Activated naive CD8-positive, alpha-beta T cell treated with anti-CD3 and anti-CD28 coated beads, Interleukin-2, amount 50 U/mL, for 16 hours (primary cell): ENCODE data around the gene ENAH.

ENCODE experiments used
- DNase-seq: peaks from one replicate; pipeline ENCODE4 v3.0.0-alpha.2; 2020; ENCODE audit warnings: low read depth, low spot score

ENAH gene

DNA sequence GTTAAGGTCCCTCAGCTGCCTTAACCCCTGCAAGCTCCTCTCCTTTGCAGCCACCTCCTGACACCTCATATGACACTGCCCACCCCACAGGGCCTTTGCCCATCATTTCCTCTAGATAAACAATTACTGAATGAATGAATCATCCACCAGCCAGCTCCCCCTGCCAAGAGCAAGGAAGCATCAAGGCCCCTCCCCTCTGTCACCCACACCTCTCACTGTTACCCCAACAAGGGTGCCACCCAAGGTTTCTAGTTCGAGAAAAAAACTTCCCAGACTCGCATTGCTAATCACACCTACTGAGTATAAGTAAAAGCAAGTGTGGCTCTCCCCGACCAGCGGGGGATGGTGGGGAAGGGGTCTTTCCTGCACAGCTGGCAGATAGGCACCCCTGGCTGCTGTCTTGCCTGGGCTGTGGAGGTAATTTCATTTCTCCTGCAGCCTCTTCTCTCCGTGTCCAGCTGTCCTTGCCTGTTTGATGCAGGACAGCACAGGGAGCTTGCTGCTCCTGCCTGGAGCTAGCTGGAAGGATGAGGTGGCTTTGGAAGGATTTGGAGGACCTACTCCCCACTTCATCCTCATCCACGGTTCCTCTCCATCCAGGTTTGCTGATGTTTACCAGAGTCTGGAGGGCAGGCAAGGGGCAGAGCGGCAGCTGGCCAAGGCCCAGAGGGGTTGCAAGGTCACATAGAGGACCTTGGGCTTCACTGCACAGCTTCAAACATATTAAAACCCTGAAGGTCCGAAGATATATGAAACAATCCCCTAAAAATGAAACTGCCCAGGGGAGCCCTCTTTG lies 192.0 kb downstream of the ENAH start:
- peak; percentile 20 for DNase-seq

DNA sequence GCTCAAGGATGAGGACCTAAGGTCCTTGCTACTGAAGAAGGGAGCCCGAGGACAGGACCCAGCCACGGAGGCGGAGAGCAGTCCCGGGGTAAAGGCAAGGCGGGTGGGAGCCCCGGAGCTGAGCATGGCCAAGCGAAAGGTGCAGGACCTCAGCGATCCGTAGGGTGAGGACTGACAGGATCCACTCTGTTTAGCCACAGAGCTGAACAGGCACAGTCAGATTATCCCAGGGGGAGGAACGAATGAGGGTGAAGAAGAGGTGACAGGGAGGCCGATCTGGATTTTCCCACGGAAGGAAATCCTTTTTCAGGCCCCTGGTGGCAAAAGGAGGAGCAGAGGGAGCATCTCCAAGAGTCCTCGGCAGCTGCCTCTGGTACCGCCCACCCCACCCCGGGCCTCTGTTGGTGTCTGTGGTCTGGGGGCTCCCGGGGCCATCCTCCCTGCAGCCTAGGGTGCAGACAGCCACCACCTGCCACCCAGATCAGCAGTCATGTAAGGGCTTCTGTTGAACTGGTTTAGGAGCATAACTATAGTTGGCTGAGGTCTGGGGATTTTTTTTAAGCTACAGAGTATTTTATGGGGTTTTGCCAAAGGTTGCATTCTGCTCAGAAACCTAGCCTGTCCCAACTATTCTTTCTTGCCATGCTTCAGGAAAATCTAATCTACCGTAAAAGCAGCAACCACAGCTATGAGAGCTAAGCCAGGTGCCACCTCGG lies 192.7 kb downstream of the ENAH start:
- DNase-seq, result no peak

- no peak for DNase-seq
Measured at GRCh38 chr1:225458222-225458631, 194.7 kb downstream of the ENAH start.

DNA sequence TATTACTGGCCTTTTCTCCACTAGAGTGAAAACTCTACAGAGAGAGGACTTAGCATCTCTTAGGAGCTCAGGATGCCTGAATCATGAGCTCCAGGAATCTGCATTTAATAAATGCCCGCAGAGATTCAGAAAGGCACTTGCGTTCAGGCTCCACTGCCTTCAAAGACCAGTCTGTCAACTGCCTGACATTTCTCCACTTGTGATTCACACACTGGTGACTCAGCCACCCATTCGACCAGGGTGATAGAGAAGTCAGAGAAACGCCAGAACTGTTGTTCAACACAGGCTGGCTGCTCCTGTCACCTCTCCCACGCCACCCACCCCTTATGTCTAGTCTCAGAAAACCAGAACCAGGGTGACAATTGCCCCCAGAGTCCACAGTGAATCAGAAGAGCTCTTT lies 198.2 kb downstream of the ENAH start:
- peak; percentile 79 for DNase-seq

GRCh38 chr1:225453797-225454648 lies 198.9 kb downstream of the ENAH start:
- no peak for DNase-seq

- DNase-seq, result no peak
Measured at GRCh38 chr1:225451840-225452515, 200.9 kb downstream of the ENAH start.

GRCh38 chr1:225451340-225451739 lies 201.6 kb downstream of the ENAH start:
- DNase-seq, result no peak

- no peak for DNase-seq
Measured at GRCh38 chr1:225450491-225451191, 202.3 kb downstream of the ENAH start.

DNA sequence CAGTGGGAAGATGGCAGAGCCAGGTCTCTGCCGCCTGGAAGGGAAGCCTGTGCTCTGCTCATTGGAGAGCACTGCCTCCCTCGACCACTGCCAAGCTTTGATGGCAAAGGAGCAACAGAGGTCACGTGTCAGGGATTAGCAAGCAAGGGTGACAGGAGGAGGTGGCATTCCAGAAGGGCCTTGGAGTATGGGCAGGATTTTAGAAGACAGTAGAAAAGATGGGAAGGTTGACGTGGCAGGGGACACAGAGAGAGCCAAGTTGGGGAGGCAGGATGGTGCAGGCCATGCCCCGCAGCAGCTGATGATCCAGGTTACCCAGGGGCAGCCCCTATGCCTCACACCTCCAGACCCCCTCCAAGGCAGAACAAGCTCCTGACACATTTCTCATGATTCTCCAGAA lies 203.1 kb downstream of the ENAH start:
- no peak for DNase-seq

- no peak for DNase-seq
Measured at GRCh38 chr1:225449261-225449660, 203.7 kb downstream of the ENAH start.

DNA sequence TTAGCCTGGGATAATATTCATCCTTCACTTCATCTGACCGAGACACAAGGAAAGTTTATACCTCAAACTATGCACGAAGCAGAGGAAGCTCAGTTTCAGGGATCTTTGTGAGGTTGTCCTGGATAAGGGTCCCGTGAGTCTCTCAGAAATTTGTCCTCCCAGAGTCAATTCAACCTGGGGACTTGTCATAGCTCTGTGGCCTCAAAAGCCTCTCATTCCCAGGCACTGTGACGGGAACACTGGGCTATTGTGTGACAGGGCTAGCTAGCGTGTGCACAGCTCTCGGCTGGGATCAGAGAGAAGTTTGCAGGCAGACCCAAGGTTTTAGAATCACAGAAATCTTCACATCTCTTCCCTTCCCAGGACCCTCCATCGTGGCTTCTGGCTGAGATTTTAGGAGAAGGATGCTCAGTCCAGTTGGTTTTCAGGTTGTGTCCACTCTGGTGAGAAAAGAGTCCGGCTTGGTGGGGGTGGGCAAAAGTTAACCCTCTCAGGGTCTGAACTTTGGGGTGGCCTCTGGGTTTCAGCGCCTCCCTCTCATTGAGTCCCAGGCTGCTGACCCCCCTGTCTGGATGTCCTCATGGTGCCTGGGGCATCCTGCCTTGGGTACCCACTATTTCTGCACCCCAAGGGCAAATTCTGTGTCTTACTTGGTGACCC lies 204.6 kb downstream of the ENAH start:
- no peak for DNase-seq

- no peak for DNase-seq
Measured at GRCh38 chr1:225447650-225448089, 205.3 kb downstream of the ENAH start.

DNA sequence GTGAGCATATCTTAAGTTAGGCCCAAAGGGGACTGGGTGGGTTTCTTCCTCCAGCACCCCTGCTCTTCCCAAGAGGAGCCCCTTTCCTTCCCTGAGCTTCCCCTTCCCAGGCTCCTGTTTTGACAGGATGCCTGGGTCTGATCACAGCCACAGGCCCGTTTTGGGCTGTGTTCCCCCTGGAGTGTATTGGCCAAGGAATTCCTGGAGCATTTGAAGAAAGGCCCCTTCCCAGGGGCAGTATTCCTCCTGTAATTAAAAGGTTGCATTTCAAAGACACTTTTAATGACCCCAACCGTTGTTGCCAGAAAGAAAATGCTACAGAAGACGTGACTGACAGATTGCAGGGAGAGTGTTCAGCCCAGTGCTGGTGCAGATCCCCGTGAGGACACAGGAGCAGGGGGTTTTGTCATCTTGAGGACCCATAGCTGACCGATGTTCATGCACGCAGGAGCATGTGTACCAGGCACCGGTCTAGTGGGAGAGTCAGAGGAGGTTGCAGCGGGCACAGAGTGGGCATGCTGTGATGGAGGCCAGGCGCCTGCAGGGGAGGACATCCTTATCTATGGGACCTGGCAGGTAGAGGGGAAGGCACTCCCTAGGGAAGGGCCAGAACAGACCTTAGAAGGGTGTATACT lies 205.8 kb downstream of the ENAH start:
- DNase-seq, result no peak

- DNase-seq, result no peak
Measured at GRCh38 chr1:225446595-225446960, 206.3 kb downstream of the ENAH start.

DNA sequence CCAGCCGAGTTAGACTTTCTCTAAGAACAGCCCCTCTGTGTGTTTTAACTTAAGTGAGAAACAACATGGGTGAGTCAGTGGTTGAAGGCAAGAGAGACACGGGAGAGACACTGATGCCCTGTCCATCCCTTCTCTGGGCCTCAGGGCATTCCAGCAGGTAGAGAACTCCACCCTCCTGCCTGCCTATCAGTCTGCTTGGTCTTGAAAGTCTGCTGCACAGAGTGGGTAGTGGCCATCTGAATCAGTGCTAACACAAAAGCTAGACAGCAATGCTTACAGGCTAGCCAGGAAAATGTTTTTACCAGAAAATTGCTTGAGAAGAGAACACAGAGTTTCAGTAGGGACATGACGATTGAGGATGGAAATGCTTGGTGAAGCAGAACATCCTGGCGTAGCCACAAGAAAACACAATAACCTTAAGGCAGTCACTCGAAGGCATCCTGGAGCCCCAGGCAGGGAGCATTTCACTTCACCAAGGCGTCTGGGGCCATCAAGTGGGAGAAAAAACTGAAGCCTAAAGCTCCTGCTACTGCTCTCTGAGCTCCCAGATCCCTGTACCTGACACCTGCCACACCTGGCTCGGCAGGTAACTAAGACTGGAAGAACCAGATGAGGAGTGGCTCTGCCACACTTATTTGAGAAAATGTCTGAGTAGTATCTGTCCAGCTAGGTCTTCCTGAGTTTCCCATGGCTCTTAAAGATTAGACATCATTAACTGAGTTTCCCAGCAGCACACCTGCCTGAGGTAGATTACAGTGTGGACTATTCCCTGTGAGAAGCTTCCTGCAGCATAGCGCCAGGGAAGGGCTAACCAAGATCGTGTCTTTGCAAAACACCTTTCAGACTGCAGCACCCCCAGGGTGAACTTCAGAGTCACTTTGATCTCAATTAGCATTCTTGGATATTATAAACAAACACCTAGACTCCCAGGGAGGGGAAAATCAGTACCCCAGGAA lies 207.0 kb downstream of the ENAH start:
- no peak for DNase-seq

- DNase-seq, result no peak
Measured at GRCh38 chr1:225442123-225442505, 210.8 kb downstream of the ENAH start.

DNA sequence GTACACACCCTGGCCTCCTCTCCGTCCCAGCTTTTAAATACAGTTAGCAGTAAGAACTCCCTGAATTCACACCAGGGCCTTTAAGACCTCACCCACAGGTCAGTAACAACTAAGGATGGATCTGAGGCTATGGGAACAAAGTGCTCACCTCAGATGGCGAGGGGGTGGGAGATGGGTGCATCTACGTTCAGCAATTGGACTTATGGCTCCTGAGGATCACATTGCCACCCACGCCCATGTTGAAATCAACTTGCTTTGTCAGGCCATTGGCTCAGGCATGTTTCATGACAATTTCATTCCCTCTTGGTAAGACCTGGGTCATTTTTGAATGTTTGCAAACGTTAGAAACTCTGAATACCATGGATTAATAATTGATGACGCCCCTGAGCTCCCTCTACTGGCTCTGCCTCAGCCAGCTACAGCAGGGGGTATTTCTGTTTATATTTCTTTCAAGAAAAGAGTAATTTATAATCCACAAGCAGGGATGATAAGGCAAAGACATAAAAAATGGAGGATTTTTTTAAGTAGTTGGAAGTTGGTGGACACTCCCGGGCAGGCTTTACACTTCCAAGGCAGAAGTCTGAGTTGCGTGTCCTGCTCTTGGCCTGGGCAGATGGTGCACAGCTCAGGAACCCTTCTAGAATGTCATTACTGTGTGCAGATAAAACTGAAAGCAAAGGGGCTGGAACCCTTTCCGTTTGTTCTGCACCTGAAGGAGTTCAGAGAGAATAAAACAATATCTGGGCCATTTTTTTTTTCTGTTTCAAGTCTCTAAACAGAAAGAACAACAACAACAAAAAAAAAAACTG lies 211.4 kb downstream of the ENAH start:
- DNase-seq, result no peak
